Measurements from ENCODE around the gene SLC4A1AP. TPM values are rescaled to one million over a fixed set of nuclear protein-coding genes. Genes with fewer than 3 reads are reported as not detected.
A peak's percentile ranks its signal among the peaks of the same experiment; 100 is the strongest.

SLC4A1AP gene
- total and polyA plus RNA-seq, 9 of the 15 experiments (the other 6 are each of a cell fraction or from before 2014, with no cell fraction given): 8.1 to 40.5 (median 35.3) TPM

DNA sequence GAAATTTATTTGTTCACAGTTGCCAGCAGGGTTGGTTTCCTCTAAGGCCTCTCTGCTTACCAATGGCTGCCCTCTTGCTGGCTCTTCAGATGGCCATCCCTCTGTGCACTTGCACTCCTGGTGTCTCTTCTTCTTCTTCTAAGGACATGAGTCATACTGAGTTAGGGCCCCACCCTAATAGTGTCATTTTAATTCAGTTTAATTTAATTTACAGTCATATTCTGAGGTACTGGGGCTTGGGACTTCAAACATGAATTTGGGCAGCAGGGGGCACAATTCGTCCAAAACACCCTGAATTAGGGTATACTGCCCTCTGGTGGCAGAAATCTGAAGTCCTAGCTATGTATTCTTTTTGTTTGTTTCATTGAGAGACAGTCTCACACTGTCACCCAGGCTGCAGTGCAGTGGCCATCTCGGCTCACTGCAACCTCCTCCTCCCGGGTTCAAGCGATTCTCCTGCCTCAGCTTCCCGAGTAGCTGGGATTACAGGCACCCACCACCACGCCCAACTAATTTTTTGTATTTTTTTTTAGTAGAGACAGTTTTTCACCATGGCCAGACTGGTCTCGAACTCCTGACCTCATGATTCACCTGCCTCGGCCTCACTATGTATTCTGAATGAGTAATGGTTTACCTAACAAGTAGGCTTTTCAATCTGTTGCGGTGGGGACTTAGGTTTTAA, 19.8 kb downstream of the SLC4A1AP start (continued):
- TF ChIP-seq IRF9 (tag; IDR thresholded peaks at IDR 0.05) (no peak), DPF2 (IDR thresholded peaks at IDR 0.05) (no peak), TCF3 (CRISPR knock-in tag; IDR thresholded peaks at IDR 0.05) (no peak), SP1 (CRISPR knock-in tag; IDR thresholded peaks at IDR 0.05) (0 out of 2 replicates have a peak, but pooled peaks have one; percentile 51), TAL1 (IDR thresholded peaks at IDR 0.05) (0 out of 2 replicates have a peak, but pooled peaks have one; percentile 6), CC2D1A (IDR thresholded peaks at IDR 0.05) (peak; percentile 75; the same call in 1 of the 2 replicates), KDM2B (CRISPR knock-in tag; IDR thresholded peaks at IDR 0.05) (no peak), HMG20A (CRISPR knock-in tag; conservative IDR thresholded peaks at IDR 0.05) (no peak), ATF1 (CRISPR knock-in tag; IDR thresholded peaks at IDR 0.05) (no peak), ATF1 (tag; IDR thresholded peaks at IDR 0.05) (0 out of 2 replicates have a peak, but pooled peaks have one; percentile 23), DNMT1 (IDR thresholded peaks at IDR 0.05) (no peak), FOXK2 (conservative IDR thresholded peaks at IDR 0.05 in 1 of 2, IDR thresholded peaks at IDR 0.05 in 1 of 2; ENCODE audit: low read depth in 2 of 2) (no peak), TEAD1 (CRISPR knock-in tag; IDR thresholded peaks at IDR 0.05) (peak; percentile 97 to 99), ZNF699 (CRISPR knock-in tag; IDR thresholded peaks at IDR 0.05; ENCODE audit: insufficient replicate concordance) (no peak), NFATC3 (IDR thresholded peaks at IDR 0.05) (no peak), STAG1 (CRISPR knock-in tag; IDR thresholded peaks at IDR 0.05; ENCODE audit: borderline replicate concordance) (peak; percentile 70; the same call in 1 of the 2 replicates), PYGO2 (tag; IDR thresholded peaks at IDR 0.05) (peak; percentile 5; the same call in 1 of the 2 replicates), ARID2 (IDR thresholded peaks at IDR 0.05) (peak; percentile 69; the same call in 1 of the 2 replicates)
- TF ChIP-seq, protein P1, sequence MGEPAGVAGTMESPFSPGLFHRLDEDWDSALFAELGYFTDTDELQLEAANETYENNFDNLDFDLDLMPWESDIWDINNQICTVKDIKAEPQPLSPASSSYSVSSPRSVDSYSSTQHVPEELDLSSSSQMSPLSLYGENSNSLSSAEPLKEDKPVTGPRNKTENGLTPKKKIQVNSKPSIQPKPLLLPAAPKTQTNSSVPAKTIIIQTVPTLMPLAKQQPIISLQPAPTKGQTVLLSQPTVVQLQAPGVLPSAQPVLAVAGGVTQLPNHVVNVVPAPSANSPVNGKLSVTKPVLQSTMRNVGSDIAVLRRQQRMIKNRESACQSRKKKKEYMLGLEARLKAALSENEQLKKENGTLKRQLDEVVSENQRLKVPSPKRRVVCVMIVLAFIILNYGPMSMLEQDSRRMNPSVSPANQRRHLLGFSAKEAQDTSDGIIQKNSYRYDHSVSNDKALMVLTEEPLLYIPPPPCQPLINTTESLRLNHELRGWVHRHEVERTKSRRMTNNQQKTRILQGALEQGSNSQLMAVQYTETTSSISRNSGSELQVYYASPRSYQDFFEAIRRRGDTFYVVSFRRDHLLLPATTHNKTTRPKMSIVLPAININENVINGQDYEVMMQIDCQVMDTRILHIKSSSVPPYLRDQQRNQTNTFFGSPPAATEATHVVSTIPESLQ (CRISPR knock-in tag; IDR thresholded peaks at IDR 0.05): no peak
- TF ChIP-seq, protein P2, sequence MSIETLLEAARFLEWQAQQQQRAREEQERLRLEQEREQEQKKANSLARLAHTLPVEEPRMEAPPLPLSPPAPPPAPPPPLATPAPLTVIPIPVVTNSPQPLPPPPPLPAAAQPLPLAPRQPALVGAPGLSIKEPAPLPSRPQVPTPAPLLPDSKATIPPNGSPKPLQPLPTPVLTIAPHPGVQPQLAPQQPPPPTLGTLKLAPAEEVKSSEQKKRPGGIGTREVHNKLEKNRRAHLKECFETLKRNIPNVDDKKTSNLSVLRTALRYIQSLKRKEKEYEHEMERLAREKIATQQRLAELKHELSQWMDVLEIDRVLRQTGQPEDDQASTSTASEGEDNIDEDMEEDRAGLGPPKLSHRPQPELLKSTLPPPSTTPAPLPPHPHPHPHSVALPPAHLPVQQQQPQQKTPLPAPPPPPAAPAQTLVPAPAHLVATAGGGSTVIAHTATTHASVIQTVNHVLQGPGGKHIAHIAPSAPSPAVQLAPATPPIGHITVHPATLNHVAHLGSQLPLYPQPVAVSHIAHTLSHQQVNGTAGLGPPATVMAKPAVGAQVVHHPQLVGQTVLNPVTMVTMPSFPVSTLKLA (conservative IDR thresholded peaks at IDR 0.05): no peak
- TF ChIP-seq, protein P3, sequence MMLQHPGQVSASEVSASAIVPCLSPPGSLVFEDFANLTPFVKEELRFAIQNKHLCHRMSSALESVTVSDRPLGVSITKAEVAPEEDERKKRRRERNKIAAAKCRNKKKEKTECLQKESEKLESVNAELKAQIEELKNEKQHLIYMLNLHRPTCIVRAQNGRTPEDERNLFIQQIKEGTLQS (IDR thresholded peaks at IDR 0.05): peak; percentile 57
- TF ChIP-seq, protein P3 (CRISPR knock-in tag; conservative IDR thresholded peaks at IDR 0.05): no peak
